ENCODE measurements around the gene MTERF4.
"Not testable (repeated sequence)": the region's sequence is repeated elsewhere in the genome, so short reads cannot be mapped to it uniquely, and the experiment has no call there.

MTERF4 gene

GRCh38 chr2:241110089-241110606, 8.1 kb upstream of the MTERF4 start:
- H3K9ac ChIP-seq (ENCODE audit: low read length in 2 of 2): no peak overlapping the region
- no peaks in the 10 kb centered on the region for H3K9me3 ChIP-seq (ENCODE audit: control insufficient read depth in 2 of 2, low read length in 2 of 2)
- H3K36me3 ChIP-seq (ENCODE audit: control insufficient read depth in 2 of 2, insufficient read depth in 2 of 2, low read length in 2 of 2): no peaks in the 10 kb centered on the region
- no peak overlapping the region for H3K4me3 ChIP-seq (ENCODE audit: low read length in 2 of 2)
- H3K27me3 ChIP-seq (ENCODE audit: control insufficient read depth in 1 of 2, insufficient read depth in 2 of 2, low read length in 2 of 2): no peaks in the 10 kb centered on the region
- H3K4me1 ChIP-seq (ENCODE audit: control insufficient read depth, insufficient read depth, low read length): no peaks in the 10 kb centered on the region
- no peak overlapping the region for H3K27ac ChIP-seq (ENCODE audit: low read length)

GRCh38 chr2:241109210-241110088, 7.4 kb upstream of the MTERF4 start:
- Histone ChIP-seq H3K4me1 (ENCODE audit: control insufficient read depth, insufficient read depth, low read length) (no peaks in the 10 kb centered on the region), H3K9me3 (ENCODE audit: control insufficient read depth in 2 of 2, low read length in 2 of 2) (no peaks in the 10 kb centered on the region), H3K9ac (ENCODE audit: low read length in 2 of 2) (no peak overlapping the region), H3K4me3 (ENCODE audit: low read length in 2 of 2) (no peak overlapping the region), H3K36me3 (ENCODE audit: control insufficient read depth in 2 of 2, insufficient read depth in 2 of 2, low read length in 2 of 2) (no peaks in the 10 kb centered on the region), H3K27ac (ENCODE audit: low read length) (no peak overlapping the region), H3K27me3 (ENCODE audit: control insufficient read depth in 1 of 2, insufficient read depth in 2 of 2, low read length in 2 of 2) (no peaks in the 10 kb centered on the region)

DNA sequence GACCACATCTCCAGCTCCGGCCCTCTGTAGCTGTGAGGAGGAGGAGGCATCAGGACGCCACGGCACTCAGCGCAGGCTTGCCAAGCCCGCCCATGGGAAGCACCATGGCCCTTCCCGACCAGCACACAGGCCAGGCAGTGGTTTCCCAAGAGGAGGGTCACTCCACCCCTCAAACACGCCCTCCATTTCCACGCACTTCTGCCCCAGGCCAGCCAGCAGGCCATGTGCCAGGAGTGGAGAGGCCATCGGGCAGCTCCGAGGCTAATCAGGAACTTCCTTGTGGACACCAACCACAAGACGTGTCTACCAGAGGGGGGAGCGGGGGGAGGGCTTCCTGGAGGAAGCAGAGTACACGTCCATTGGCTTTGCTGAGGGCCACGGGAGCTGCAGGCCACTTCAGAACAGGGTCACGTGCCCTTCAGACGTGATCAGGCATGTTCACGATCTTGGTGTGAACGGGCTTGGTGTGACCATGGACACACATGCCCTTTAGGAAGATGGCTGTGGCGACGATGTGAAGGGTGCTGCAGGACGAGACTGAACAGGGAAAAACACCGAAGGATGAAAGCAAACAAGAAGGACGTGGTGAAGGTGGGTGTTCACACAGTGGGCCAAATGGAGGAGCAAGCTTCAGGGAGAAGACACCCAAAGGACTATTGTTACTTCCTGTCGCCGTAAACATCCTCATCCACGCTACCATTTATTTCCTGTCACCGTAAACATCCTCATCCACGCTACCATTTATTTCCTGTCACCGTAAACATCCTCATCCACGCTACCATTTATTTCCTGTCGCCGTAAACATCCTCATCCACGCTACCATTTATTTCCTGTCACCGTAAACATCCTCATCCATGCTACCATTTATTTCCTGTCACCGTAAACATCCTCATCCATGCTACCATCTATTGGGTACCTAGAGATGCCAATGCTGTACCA, 6.5 kb upstream of the MTERF4 start:
- Histone ChIP-seq H3K36me3 (ENCODE audit: control insufficient read depth in 2 of 2, insufficient read depth in 2 of 2, low read length in 2 of 2) (no peaks in the 10 kb centered on the region), H3K4me3 (ENCODE audit: low read length in 2 of 2) (no peak overlapping the region), H3K9me3 (ENCODE audit: control insufficient read depth in 2 of 2, low read length in 2 of 2) (no peaks in the 10 kb centered on the region), H3K27me3 (ENCODE audit: control insufficient read depth in 1 of 2, insufficient read depth in 2 of 2, low read length in 2 of 2) (no peaks in the 10 kb centered on the region), H3K9ac (ENCODE audit: low read length in 2 of 2) (no peak overlapping the region), H3K27ac (ENCODE audit: low read length) (no peak overlapping the region), H3K4me1 (ENCODE audit: control insufficient read depth, insufficient read depth, low read length) (no peaks in the 10 kb centered on the region)

DNA sequence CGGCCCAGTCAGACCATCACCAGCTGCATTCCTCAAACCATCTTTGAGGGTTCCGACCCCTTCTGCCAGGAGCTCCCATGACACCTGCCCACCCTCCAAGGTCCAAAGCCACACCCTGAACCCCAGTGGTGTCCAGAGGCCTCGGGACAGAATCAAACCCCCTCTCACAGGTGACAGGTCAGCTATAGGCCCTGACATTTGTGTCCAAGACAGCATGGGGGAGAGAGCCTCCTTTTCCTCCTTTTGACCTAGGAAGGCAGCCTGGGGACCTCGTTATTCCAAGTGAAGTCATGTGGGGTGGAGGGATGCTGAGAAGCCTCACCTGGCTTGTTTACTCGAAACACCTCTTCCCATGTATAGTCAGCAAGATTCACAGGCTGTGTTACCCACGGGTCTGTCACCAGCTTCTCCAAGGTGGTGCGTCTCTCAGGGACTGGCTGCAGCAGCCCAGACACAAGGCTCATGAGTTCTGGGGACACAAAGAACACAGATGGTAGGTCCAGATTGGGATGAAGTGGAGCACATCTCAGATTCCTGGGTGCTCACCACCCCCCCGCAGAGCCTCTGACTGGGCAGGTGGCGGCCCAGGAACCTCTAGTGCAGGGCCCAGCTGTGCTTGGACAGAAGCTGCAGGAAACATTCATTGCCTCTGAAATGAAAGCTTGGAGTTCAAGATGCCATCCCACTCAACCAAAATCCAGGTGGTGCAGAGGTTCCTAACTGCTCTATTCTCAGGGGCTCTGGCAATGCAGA, 5.1 kb upstream of the MTERF4 start:
- H3K27ac ChIP-seq (ENCODE audit: low read length): no peak overlapping the region
- H3K4me1 ChIP-seq (ENCODE audit: control insufficient read depth, insufficient read depth, low read length): peaks cover 7% of the 10 kb centered on the region
- H3K27me3 ChIP-seq (ENCODE audit: control insufficient read depth in 1 of 2, insufficient read depth in 2 of 2, low read length in 2 of 2): no peaks in the 10 kb centered on the region
- H3K36me3 ChIP-seq (ENCODE audit: control insufficient read depth in 2 of 2, insufficient read depth in 2 of 2, low read length in 2 of 2): no peaks in the 10 kb centered on the region
- H3K9me3 ChIP-seq (ENCODE audit: control insufficient read depth in 2 of 2, low read length in 2 of 2): no peaks in the 10 kb centered on the region
- no peak overlapping the region for H3K9ac ChIP-seq (ENCODE audit: low read length in 2 of 2)
- no peak overlapping the region for H3K4me3 ChIP-seq (ENCODE audit: low read length in 2 of 2)

GRCh38 chr2:241105641-241106040, 3.6 kb upstream of the MTERF4 start:
- no peaks in the 10 kb centered on the region for H3K36me3 ChIP-seq (ENCODE audit: control insufficient read depth in 2 of 2, insufficient read depth in 2 of 2, low read length in 2 of 2)
- H3K9me3 ChIP-seq (ENCODE audit: control insufficient read depth in 2 of 2, low read length in 2 of 2): no peaks in the 10 kb centered on the region
- no peaks in the 10 kb centered on the region for H3K27me3 ChIP-seq (ENCODE audit: control insufficient read depth in 1 of 2, insufficient read depth in 2 of 2, low read length in 2 of 2)
- H3K4me1 ChIP-seq (ENCODE audit: control insufficient read depth, insufficient read depth, low read length): peaks cover 17% of the 10 kb centered on the region
- no peak overlapping the region for H3K27ac ChIP-seq (ENCODE audit: low read length)
- no peak overlapping the region for H3K4me3 ChIP-seq (ENCODE audit: low read length in 2 of 2)
- H3K9ac ChIP-seq (ENCODE audit: low read length in 2 of 2): no peak overlapping the region

GRCh38 chr2:241104611-241105010, 2.5 kb upstream of the MTERF4 start:
- peaks cover 19% of the 10 kb centered on the region for H3K4me1 ChIP-seq (ENCODE audit: control insufficient read depth, insufficient read depth, low read length)
- H3K27me3 ChIP-seq (ENCODE audit: control insufficient read depth in 1 of 2, insufficient read depth in 2 of 2, low read length in 2 of 2); H3K27ac ChIP-seq (ENCODE audit: low read length); H3K9ac ChIP-seq (ENCODE audit: low read length in 2 of 2); H3K9me3 ChIP-seq (ENCODE audit: control insufficient read depth in 2 of 2, low read length in 2 of 2); H3K4me3 ChIP-seq (ENCODE audit: low read length in 2 of 2); H3K36me3 ChIP-seq (ENCODE audit: control insufficient read depth in 2 of 2, insufficient read depth in 2 of 2, low read length in 2 of 2): not testable (repeated sequence)

DNA sequence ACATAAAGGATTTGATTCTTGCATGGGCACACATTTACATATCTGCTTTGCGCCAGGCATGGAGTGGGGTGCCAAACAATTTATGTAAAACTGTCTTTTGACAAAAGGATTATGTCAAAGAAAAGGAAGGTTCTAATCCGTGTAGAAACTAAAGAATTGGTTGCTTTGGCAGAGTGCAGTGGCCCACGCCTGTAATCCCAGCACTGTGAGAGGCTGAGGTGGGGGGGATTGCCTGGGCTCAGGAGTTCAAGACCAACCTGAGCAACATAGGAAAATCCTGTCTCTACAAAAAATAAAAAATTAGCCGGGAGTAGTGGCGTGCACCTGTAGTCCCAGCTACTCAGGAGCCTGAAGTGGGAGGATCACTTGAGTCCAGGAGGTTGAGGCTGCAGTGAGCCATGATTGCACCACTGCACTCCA, 1.1 kb upstream of the MTERF4 start:
- Histone ChIP-seq H3K9me3 (ENCODE audit: control insufficient read depth in 2 of 2, low read length in 2 of 2) (no peaks in the 10 kb centered on the region), H3K36me3 (ENCODE audit: control insufficient read depth in 2 of 2, insufficient read depth in 2 of 2, low read length in 2 of 2) (peaks cover 0 to 7% of the 10 kb centered on the region in 2 donors), H3K27me3 (ENCODE audit: control insufficient read depth in 1 of 2, insufficient read depth in 2 of 2, low read length in 2 of 2) (no peaks in the 10 kb centered on the region), H3K4me3 (ENCODE audit: low read length in 2 of 2) (peak overlapping the region; percentile 58 to 93), H3K27ac (ENCODE audit: low read length) (peak overlapping the region; percentile 76), H3K4me1 (ENCODE audit: control insufficient read depth, insufficient read depth, low read length) (peaks cover 21% of the 10 kb centered on the region), H3K9ac (ENCODE audit: low read length in 2 of 2) (peak overlapping the region; percentile 77 to 95)

- peaks cover 21% of the 10 kb centered on the region for H3K4me1 ChIP-seq (ENCODE audit: control insufficient read depth, insufficient read depth, low read length)
- no peak overlapping the region for H3K27ac ChIP-seq (ENCODE audit: low read length)
- no peaks in the 10 kb centered on the region for H3K9me3 ChIP-seq (ENCODE audit: control insufficient read depth in 2 of 2, low read length in 2 of 2)
- H3K27me3 ChIP-seq (ENCODE audit: control insufficient read depth in 1 of 2, insufficient read depth in 2 of 2, low read length in 2 of 2): no peaks in the 10 kb centered on the region
- H3K4me3 ChIP-seq (ENCODE audit: low read length in 2 of 2): no peak overlapping the region
- H3K36me3 ChIP-seq (ENCODE audit: control insufficient read depth in 2 of 2, insufficient read depth in 2 of 2, low read length in 2 of 2): peaks cover 19 to 31% of the 10 kb centered on the region in 2 donors
- H3K9ac ChIP-seq (ENCODE audit: low read length in 2 of 2): no peak overlapping the region
Observed at GRCh38 chr2:241099246-241099645, 2.8 kb downstream of the MTERF4 start.

DNA sequence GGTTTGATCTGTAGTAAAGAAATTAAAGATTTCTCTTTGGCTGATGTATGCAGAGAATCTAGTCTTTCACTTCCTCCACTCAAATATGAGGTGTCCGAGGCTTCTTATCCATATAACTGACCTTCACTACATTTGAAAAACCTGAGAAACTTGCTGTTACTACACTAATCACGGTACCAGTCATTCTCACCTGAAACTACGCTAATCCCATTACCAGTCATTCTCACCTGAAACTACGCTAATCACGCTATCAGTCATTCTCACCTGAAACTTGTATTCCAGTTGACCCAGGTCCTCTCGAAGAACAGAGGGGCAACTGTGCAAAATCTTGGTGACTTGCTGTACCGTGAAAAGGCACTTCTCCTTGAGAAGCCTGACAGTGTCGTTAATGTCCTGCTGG, 5.1 kb downstream of the MTERF4 start:
- Histone ChIP-seq H3K27me3 (ENCODE audit: control insufficient read depth in 1 of 2, insufficient read depth in 2 of 2, low read length in 2 of 2) (no peaks in the 10 kb centered on the region), H3K27ac (ENCODE audit: low read length) (no peak overlapping the region), H3K4me3 (ENCODE audit: low read length in 2 of 2) (no peak overlapping the region), H3K4me1 (ENCODE audit: control insufficient read depth, insufficient read depth, low read length) (peaks cover 14% of the 10 kb centered on the region), H3K9ac (ENCODE audit: low read length in 2 of 2) (no peak overlapping the region), H3K9me3 (ENCODE audit: control insufficient read depth in 2 of 2, low read length in 2 of 2) (no peaks in the 10 kb centered on the region), H3K36me3 (ENCODE audit: control insufficient read depth in 2 of 2, insufficient read depth in 2 of 2, low read length in 2 of 2) (peaks cover 38 to 49% of the 10 kb centered on the region in 2 donors)

- Histone ChIP-seq H3K4me3 (ENCODE audit: low read length in 2 of 2) (no peak overlapping the region), H3K36me3 (ENCODE audit: control insufficient read depth in 2 of 2, insufficient read depth in 2 of 2, low read length in 2 of 2) (peaks cover 47 to 58% of the 10 kb centered on the region in 2 donors), H3K9ac (ENCODE audit: low read length in 2 of 2) (no peak overlapping the region), H3K27me3 (ENCODE audit: control insufficient read depth in 1 of 2, insufficient read depth in 2 of 2, low read length in 2 of 2) (no peaks in the 10 kb centered on the region), H3K9me3 (ENCODE audit: control insufficient read depth in 2 of 2, low read length in 2 of 2) (no peaks in the 10 kb centered on the region), H3K4me1 (ENCODE audit: control insufficient read depth, insufficient read depth, low read length) (peaks cover 5% of the 10 kb centered on the region), H3K27ac (ENCODE audit: low read length) (no peak overlapping the region)
Observed at GRCh38 chr2:241095594-241096290, 6.3 kb downstream of the MTERF4 start.

Measured in stomach smooth muscle (tissue), 2 donors.